ENCODE data around the gene TMIGD1.

GRCh38 chr17:30308406-30308805 lies 25.5 kb downstream of the TMIGD1 start:
- TF ChIP-seq ZBTB33 (IDR thresholded peaks at IDR 0.05), result no peak
- no peak for TF ChIP-seq CTCF (IDR thresholded peaks at IDR 0.05 in 2 of 3, conservative IDR thresholded peaks at IDR 0.05 in 1 of 3; ENCODE audit: control insufficient read depth in 2 of 3, extremely low read depth in 1 of 3, insufficient read depth in 1 of 3, low read depth in 3 of 3, low read length in 3 of 3)
- TF ChIP-seq ETV6 (conservative IDR thresholded peaks at IDR 0.05 in 1 of 2, IDR thresholded peaks at IDR 0.05 in 1 of 2; ENCODE audit: borderline replicate concordance in 1 of 2, low read depth in 1 of 2), result no peak
- no peak for TF ChIP-seq USF1 (IDR thresholded peaks at IDR 0.05; ENCODE audit: borderline replicate concordance, extremely low read length, insufficient read depth, low read depth, low read length)
- no peak for TF ChIP-seq POLR2AphosphoS5 (IDR thresholded peaks at IDR 0.05; ENCODE audit: low read length)
- no peak for TF ChIP-seq TAF1 (IDR thresholded peaks at IDR 0.05; ENCODE audit: borderline replicate concordance, low read depth, low read length)
- no peak for TF ChIP-seq KDM1A (IDR thresholded peaks at IDR 0.05; ENCODE audit: borderline replicate concordance)
- TF ChIP-seq YY1 (IDR thresholded peaks at IDR 0.05; ENCODE audit: low read depth, low read length), result no peak
- no peak for TF ChIP-seq MAX (IDR thresholded peaks at IDR 0.05; ENCODE audit: low read depth, low read length)
- no peak for TF ChIP-seq POLR2A (IDR thresholded peaks at IDR 0.05; ENCODE audit: low read depth, low read length)

All from GM12878 (cell line).